Posterior vena cava (tissue), 2 donors: ENCODE results near the gene ZNF587B. TPM values are rescaled to one million over a fixed set of nuclear protein-coding genes. Genes with fewer than 3 reads are reported as not detected.
"Not testable (repeated sequence)": the region's sequence is repeated elsewhere in the genome, so short reads cannot be mapped to it uniquely, and the experiment has no call there.

ENCODE experiments used
- DNase-seq: peaks from one replicate; pipeline ENCODE4 v3.0.0-alpha.2; 2020; ENCODE audit warnings: low spot score
- intact Hi-C, 2 donors: fragments of 100-400 bp; cut with DNase I; formaldehyde crosslinking; loops; one replicate each; pipeline versions ENCODE4 v1.14.1 to v1.14.2; 2022 to 2023
- long read RNA-seq, 2 donors: library from polyadenylated mRNA; unstranded; transcript quantifications; one replicate each; pipeline ENCODE4 v2.0.0, GENCODE V29; 2020 to 2021
- total RNA-seq, 2 donors: library from RNA; stranded (reverse); fragmentation: NEBNext Ultra II Directional; extraction: Animal tissue kit (Norgen Biotek cat#: 25700); gene quantifications; one replicate each; pipeline ENCODE4 v1.2.1, GENCODE V29; 2021
- donor health status: DM: yes; HTN: yes; CAD: no.
- donor health status: DM: yes; HTN: yes; CAD: no.

Gene ZNF587B
- 10 to 100 TPM; 11.8 to 13.0 TPM for total RNA-seq
- long read RNA-seq, donor 1, partial matches to known transcripts = 0 of 2 reads
- long read RNA-seq, donor 1, other reads (novel, unspliced or antisense) = 2 of 2 reads
- long read RNA-seq, donor 2, partial matches to known transcripts = 0 of 3 reads
- long read RNA-seq, donor 2, other reads (novel, unspliced or antisense) = 3 of 3 reads

GRCh38 chr19:57830071-57830602 lies at the start of gene ZNF587B:
Gene ZNF587B (plus strand): TSS chr19:57830299. CDS start chr19:57830529, 230 bp downstream.
- peak; percentile 85 for DNase-seq
- intact Hi-C loops = no loop called here

- no peak for DNase-seq
- intact Hi-C loops = no loop called here
Measured at GRCh38 chr19:57786286-57786685, 43.8 kb upstream of the ZNF587B start.

DNA sequence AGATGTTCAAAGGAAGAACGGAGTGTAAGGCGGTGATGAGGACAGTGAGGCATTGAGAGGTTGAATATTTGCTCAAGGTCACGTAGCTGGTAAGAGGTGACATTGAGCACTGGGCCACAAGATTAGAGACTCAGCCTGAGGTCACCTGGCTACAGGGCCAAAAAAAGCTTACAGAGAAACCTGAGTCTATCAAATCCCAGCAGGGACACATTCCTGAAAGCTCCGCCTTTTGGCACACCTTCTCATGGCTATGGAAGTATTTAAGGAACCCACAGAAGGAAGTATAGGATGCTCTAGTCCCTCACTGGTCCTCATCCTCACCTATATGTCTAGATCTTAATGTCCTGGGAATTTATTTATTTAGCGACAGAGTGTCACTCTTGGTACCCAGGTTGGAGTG lies 43.2 kb upstream of the ZNF587B start:
- intact Hi-C loops = no loop called here
- DNase-seq = no peak

DNA sequence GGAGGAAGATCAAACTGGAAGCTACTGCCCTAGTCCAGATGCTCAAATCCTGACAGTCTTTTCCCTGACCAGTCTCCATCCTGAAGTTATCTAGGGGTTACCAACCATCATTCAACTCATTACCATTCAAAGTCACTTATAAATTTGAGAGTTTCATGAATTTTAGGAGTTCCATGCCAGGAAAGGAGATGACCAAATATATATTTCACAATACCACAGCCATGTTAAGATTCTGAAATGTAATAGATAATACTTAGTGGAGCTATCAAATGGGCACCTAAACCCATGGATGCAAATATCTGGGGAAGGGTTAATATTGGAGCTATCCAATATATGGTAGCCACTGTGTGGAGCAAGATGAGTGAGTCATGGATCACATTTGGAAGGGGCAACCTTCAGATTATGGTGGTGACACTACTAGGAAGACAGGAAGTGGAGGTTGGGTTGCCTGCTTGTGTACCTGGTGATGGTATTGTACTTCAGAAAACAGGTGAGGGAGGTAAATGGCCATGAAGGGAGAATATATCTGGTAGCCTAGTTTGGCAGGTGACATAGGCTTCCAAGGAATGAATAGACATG lies 41.9 kb upstream of the ZNF587B start:
- intact Hi-C loops = no loop called here
- no peak for DNase-seq

DNA sequence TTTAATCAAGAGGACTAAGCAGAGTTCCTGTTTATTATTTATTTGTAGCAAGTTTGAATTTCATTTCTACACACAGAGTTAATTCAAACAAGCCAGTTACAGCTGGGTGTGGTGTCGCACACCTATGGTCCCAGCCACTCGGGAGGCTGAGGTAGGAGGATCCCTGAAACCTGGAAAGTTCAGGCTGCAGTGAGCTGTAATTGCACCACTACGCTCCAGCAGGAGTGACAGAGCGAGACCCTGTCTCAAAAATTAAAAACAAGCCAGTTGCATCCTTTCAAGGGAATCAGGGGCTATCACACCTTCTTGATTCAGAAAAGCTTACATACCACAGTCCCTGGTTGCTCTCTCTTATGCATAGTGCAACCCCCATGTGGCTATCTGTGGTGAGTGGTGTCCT lies 40.8 kb upstream of the ZNF587B start:
- no peak for DNase-seq
- intact Hi-C loops = no loop called here

- intact Hi-C loops, DNase-seq: not testable (repeated sequence)
Measured at GRCh38 chr19:57796580-57796979, 33.5 kb upstream of the ZNF587B start.

- intact Hi-C loops = no loop called here
- no peak for DNase-seq
Measured at GRCh38 chr19:57800696-57801095, 29.4 kb upstream of the ZNF587B start.

DNA sequence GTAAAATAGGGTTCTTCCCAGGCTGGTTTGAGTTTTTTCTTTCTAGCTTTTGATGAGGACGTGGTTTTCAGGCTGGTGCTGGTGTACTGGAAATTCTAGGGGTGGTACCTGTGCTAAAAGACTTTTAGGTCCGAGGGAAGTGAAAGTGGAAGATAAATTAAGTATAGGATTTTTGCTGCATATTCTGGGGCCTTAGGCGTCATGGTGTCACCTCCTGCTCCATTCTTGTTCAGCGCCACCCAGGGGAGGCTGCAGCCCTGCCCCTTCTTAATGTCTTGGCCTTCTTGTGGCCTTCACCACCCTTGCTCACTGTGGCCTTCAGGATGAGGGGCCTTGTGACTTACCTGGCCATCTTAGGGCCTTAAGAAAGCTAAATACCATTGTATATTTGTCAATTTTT lies 27.8 kb upstream of the ZNF587B start:
- DNase-seq = no peak
- intact Hi-C loops = no loop called here

GRCh38 chr19:57803265-57803593 lies 26.9 kb upstream of the ZNF587B start:
- intact Hi-C loops = no loop called here
- DNase-seq = no peak

- intact Hi-C loops = no loop called here
- DNase-seq = no peak
Measured at GRCh38 chr19:57803594-57804325, 26.3 kb upstream of the ZNF587B start.

GRCh38 chr19:57807541-57807940 lies 22.6 kb upstream of the ZNF587B start:
- DNase-seq = no peak

GRCh38 chr19:57810410-57811295 lies 19.4 kb upstream of the ZNF587B start:
- intact Hi-C loops, DNase-seq: not testable (repeated sequence)

More at GRCh38 chr19:57807541-57807940, 22.6 kb upstream of the ZNF587B start:
- intact Hi-C loops = no loop called here

GRCh38 chr19:57812226-57812625 lies 17.9 kb upstream of the ZNF587B start:
- intact Hi-C loops = no loop called here
- DNase-seq = no peak

DNA sequence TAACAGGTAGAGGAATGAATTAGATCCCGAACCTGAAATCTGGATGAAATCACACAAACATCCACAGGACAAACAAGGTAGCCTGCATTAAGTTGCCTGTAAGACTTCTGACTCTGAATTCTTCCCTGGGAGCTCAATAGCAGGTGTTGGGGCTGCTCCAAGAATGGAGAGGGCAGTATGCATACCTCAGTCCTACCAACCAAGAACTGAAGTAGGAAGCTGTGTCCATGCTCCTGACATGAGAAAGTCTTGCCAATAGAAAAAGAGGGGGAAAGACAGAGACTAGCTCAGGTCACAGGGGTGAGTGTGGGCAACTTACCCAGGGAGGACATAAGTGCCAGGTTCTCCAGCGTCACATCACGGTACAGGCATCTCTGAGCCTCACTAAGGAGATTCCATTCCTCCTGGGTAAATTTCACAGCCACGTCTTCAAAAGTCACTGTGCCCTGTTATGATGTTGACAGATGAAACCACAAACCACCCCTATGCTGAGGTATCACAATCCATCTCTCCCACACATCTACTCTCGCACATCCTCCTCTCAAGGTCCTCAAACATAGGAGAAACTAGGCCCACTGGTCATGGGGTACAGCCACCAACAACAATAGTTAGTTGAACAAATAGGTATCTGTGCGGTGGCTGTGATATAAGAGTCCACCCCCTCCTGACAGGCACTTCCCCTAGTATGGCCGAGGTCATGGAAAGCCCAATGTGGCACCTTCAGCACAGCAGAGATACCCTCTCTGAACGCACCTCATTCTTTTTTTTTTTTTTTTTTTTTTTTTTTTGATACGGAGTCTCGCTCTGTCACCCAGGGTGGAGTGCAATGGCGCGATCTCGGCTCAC lies 16.9 kb upstream of the ZNF587B start:
- intact Hi-C loops, DNase-seq: not testable (repeated sequence)

DNA sequence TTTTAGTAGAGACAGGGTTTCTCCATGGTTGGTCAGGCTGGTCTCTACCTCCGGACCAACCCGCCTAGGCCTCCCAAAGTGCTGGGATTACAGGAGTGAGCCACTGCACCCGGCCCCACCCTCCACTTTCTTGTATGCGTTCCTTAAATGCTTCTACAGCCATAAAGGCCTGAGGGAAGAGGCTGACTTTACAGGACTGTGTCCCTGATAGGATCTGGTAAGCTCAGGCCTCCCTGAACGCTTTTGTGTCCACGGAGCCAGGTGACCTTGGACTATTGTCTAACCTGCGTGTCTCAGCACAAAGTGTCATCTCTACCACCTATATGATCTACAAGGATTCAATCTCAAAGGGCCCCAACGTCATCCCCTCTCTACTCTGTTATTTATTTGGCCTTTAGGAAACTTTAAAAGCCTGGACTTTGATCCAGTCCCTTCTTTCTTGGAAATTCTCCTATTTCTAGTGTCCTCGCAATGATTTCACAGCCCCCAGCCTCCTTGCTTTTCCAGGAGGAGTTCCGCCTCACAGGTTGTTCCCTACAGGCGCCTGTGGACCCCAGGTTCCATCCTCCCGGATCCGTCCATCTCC lies 16.1 kb upstream of the ZNF587B start:
- no peak for DNase-seq
- intact Hi-C loops = no loop called here

- intact Hi-C loops = no loop called here
- DNase-seq = peak; percentile 95
Measured at GRCh38 chr19:57814505-57815246, 15.4 kb upstream of the ZNF587B start, which contains the start of gene ZNF552. Gene ZNF552 (minus strand): TSS chr19:57814913. CDS start chr19:57814743, 170 bp downstream.

DNA sequence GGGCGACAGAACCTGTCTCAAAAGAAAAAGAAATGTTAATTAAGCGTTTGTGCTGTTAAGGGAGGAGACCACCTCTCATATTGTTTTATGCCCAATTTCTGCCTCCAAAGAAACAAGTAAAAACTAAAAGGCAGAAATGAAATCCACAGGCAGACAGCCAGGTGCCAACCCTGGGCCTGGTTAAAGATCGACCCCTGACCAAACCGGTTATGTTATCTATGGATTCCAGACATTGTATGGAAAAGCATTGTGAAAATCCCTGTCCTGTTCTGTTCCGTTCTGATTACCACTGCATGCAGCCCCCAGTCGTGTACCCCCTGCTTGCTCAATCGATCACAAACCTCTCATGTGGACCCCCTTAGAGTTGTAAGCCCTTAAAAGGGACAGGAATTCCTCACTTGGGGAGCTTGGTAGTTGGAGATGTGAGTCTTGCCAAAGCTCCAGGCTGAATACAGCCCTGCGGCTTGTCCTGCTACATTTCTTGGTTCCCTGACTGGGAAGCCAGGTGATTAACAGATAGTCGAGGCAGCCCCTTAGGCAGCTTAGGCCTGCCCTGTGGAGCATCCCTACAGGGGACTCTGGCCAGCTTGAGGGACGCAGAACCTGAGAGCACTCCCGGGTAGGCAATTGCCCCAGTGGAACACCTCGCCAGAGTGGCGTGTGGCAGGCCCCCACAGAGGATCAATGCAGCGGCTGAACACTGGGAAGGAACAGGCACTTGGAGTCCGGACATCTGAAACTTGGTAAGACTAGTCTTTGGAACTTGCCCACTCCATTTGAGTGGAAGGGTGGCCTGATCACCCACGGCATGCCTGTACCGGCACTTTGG lies 14.6 kb upstream of the ZNF587B start:
- intact Hi-C loops = no loop called here
- DNase-seq = no peak
